Mesendoderm (in vitro differentiated cells): Measurements from ENCODE around the gene DNM3.

ENCODE experiments used
- DNase-seq: peaks from one replicate; pipeline ENCODE4 v3.0.0; 2013
- H2AK5ac ChIP-seq: 2 replicates; pipeline ENCODE4 v1.6.1; 2013; ENCODE audit warnings: low read length, inconsistent platforms
- H2BK120ac ChIP-seq: 2 replicates; pipeline ENCODE4 v1.6.1; 2013; ENCODE audit warnings: low read depth, mild to moderate bottlenecking, low read length, moderate library complexity, mixed read lengths
- H2BK15ac ChIP-seq: replicated peaks from 2 replicates; pipeline ENCODE4 v1.6.1; 2013; ENCODE audit warnings: low read depth, mild to moderate bottlenecking, moderate library complexity
- H2BK5ac ChIP-seq: 2 replicates; pipeline ENCODE4 v1.6.1; 2013; ENCODE audit warnings: low read length, inconsistent platforms
- H3K18ac ChIP-seq: 2 replicates; pipeline ENCODE4 v1.6.1; 2013; ENCODE audit warnings: mild to moderate bottlenecking, low read length, mixed read lengths
- H3K23ac ChIP-seq: one replicate; pipeline ENCODE4 v1.6.1; 2013; ENCODE audit warnings: low read length
- H3K27ac ChIP-seq: 2 replicates; pipeline ENCODE4 v1.5.1; 2013; ENCODE audit warnings: low read depth, mild to moderate bottlenecking, inconsistent platforms, low read length, moderate library complexity
- H3K27me3 ChIP-seq: 2 replicates; pipeline ENCODE4 v1.6.1; 2013; ENCODE audit warnings: low read length, control low read depth, mild to moderate bottlenecking, inconsistent platforms; ENCODE audit not compliant: insufficient read depth, poor library complexity
- H3K36me3 ChIP-seq: 2 replicates; pipeline ENCODE4 v1.6.1; 2013; ENCODE audit warnings: low read length, inconsistent platforms; ENCODE audit not compliant: control insufficient read depth, insufficient read depth
- H3K4ac ChIP-seq: one replicate; pipeline ENCODE4 v1.6.1; 2013; ENCODE audit warnings: low read depth, mild to moderate bottlenecking, low read length, moderate library complexity
- H3K4me1 ChIP-seq: 2 replicates; pipeline ENCODE4 v1.6.1; 2013; ENCODE audit warnings: low read depth, low read length, inconsistent platforms; ENCODE audit not compliant: control insufficient read depth
- H3K4me2 ChIP-seq: 2 replicates; pipeline ENCODE4 v1.6.1; 2013; ENCODE audit warnings: low read length
- H3K4me3 ChIP-seq: 2 replicates; pipeline ENCODE4 v1.5.1; 2013; ENCODE audit warnings: mild to moderate bottlenecking, low read length
- H3K56ac ChIP-seq: one replicate; pipeline ENCODE4 v1.6.1; 2013; ENCODE audit warnings: low read length
- H3K79me1 ChIP-seq: 2 replicates; pipeline ENCODE4 v1.6.1; 2013; ENCODE audit warnings: low read length, inconsistent platforms
- H3K79me2 ChIP-seq: 2 replicates; pipeline ENCODE4 v1.6.1; 2013; ENCODE audit warnings: mild to moderate bottlenecking, low read length; ENCODE audit not compliant: control insufficient read depth, insufficient read depth
- H3K9ac ChIP-seq: 2 replicates; pipeline ENCODE4 v1.6.1; 2013; ENCODE audit warnings: low read length, inconsistent platforms
- H4K5ac ChIP-seq: one replicate; pipeline ENCODE4 v1.6.1; 2013; ENCODE audit warnings: low read length
- H4K8ac ChIP-seq: one replicate; pipeline ENCODE4 v1.6.1; 2013; ENCODE audit warnings: low read depth, mild to moderate bottlenecking, control low read depth, low read length, moderate library complexity
- WGBS: extraction: QIAGEN DNeasy Blood & Tissue Kit; methylation state at CpG from one replicate; pipeline ENCODE4 v1.1.7; 2013; ENCODE audit warnings: low lambda C conversion rate, missing lambda C conversion rate; ENCODE audit not compliant: insufficient coverage; ENCODE audit errors: extremely low coverage; 5-methylcytosine and 5-hydroxymethylcytosine counted together

Gene DNM3

GRCh38 chr1:172155766-172156165, 314.5 kb downstream of the DNM3 start:
- no peaks in the 10 kb centered on the region for H3K79me1 ChIP-seq
- no peak overlapping the region for H2BK120ac ChIP-seq
- H3K79me2 ChIP-seq, result no peaks in the 10 kb centered on the region
- no peak overlapping the region for H3K56ac ChIP-seq
- H2BK5ac ChIP-seq, result no peak overlapping the region
- H3K4ac ChIP-seq, result no peak overlapping the region
- H3K36me3 ChIP-seq, result no peaks in the 10 kb centered on the region
- no peak overlapping the region for H4K8ac ChIP-seq
- H2BK15ac ChIP-seq, result no peak overlapping the region
- H3K4me3 ChIP-seq, result no peak overlapping the region
- H3K27me3 ChIP-seq, result no peaks in the 10 kb centered on the region
- H3K27ac ChIP-seq, result no peak overlapping the region
- no peak overlapping the region for H3K18ac ChIP-seq
- no peak overlapping the region for H3K9ac ChIP-seq
- no peak overlapping the region for H4K5ac ChIP-seq
- WGBS, result no CpG with 5 or more reads among the region's 2 CpGs
- no peak overlapping the region for H2AK5ac ChIP-seq
- H3K23ac ChIP-seq, result no peak overlapping the region
- DNase-seq, result no peak
- no peak overlapping the region for H3K4me2 ChIP-seq
- H3K4me1 ChIP-seq, result no peaks in the 10 kb centered on the region

DNA sequence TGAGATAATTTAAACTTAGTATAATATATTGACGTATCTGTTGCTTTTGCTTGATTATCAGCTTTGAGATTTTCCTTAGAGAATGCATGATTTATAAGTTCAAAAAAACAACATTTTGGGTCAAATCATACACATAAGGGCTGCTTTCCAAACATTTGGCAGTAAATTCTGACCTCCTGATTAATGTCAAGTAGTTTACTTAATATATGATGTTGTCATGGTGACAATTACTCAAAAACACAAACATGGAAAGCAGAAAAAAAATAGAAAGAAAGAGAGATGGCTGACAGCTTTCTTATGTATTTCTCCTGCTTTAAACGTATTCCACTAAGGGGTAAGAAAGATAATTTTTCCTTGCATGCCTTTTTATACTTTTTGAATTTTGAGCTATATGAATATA, 320.9 kb downstream of the DNM3 start:
- Histone ChIP-seq H3K79me2 (no peaks in the 10 kb centered on the region), H3K4me3 (no peak overlapping the region), H3K56ac (no peak overlapping the region), H3K4ac (no peak overlapping the region), H3K27ac (no peak overlapping the region), H3K9ac (no peak overlapping the region), H4K8ac (no peak overlapping the region), H3K4me1 (no peaks in the 10 kb centered on the region), H2BK120ac (no peak overlapping the region), H2BK5ac (no peak overlapping the region), H4K5ac (no peak overlapping the region), H2BK15ac (no peak overlapping the region), H2AK5ac (no peak overlapping the region), H3K36me3 (no peaks in the 10 kb centered on the region), H3K18ac (no peak overlapping the region), H3K4me2 (no peak overlapping the region), H3K27me3 (no peaks in the 10 kb centered on the region), H3K23ac (no peak overlapping the region), H3K79me1 (no peaks in the 10 kb centered on the region)
- DNase-seq, result no peak
- WGBS, result no CpG with 5 or more reads among the region's 2 CpGs

GRCh38 chr1:172163498-172164215, 322.4 kb downstream of the DNM3 start:
- Histone ChIP-seq H2BK5ac (no peak overlapping the region), H3K4me2 (no peak overlapping the region), H3K79me1 (no peaks in the 10 kb centered on the region), H3K4me1 (no peaks in the 10 kb centered on the region), H3K4me3 (no peak overlapping the region), H4K8ac (no peak overlapping the region), H2BK120ac (no peak overlapping the region), H3K27ac (no peak overlapping the region), H2BK15ac (no peak overlapping the region), H3K27me3 (no peaks in the 10 kb centered on the region), H3K4ac (no peak overlapping the region), H3K36me3 (no peaks in the 10 kb centered on the region), H2AK5ac (no peak overlapping the region), H4K5ac (no peak overlapping the region), H3K56ac (no peak overlapping the region), H3K79me2 (no peaks in the 10 kb centered on the region), H3K9ac (no peak overlapping the region), H3K23ac (no peak overlapping the region), H3K18ac (no peak overlapping the region)
- DNase-seq, result no peak
- no CpG with 5 or more reads among the region's 4 CpGs for WGBS

- Histone ChIP-seq H3K23ac (no peak overlapping the region), H4K8ac (no peak overlapping the region), H3K18ac (no peak overlapping the region), H3K4me1 (no peaks in the 10 kb centered on the region), H3K4me2 (no peak overlapping the region), H2BK5ac (no peak overlapping the region), H3K79me2 (no peaks in the 10 kb centered on the region), H2BK15ac (no peak overlapping the region), H3K27ac (no peak overlapping the region), H3K9ac (no peak overlapping the region), H3K4me3 (no peak overlapping the region), H3K79me1 (no peaks in the 10 kb centered on the region), H2BK120ac (no peak overlapping the region), H3K36me3 (no peaks in the 10 kb centered on the region), H4K5ac (no peak overlapping the region), H2AK5ac (no peak overlapping the region), H3K27me3 (no peaks in the 10 kb centered on the region), H3K56ac (no peak overlapping the region), H3K4ac (no peak overlapping the region)
- no peak for DNase-seq
- no CpG with 5 or more reads among the region's 2 CpGs for WGBS
Observed at GRCh38 chr1:172165403-172165802, 324.1 kb downstream of the DNM3 start.

GRCh38 chr1:172167796-172168596, 326.7 kb downstream of the DNM3 start:
- Histone ChIP-seq H3K27ac (no peak overlapping the region), H2BK15ac (no peak overlapping the region), H3K18ac (no peak overlapping the region), H3K9ac (no peak overlapping the region), H3K4me1 (no peaks in the 10 kb centered on the region), H3K36me3 (no peaks in the 10 kb centered on the region), H3K23ac (no peak overlapping the region), H3K4me2 (no peak overlapping the region), H4K8ac (no peak overlapping the region), H2BK120ac (no peak overlapping the region), H3K4ac (no peak overlapping the region), H3K79me1 (no peaks in the 10 kb centered on the region), H4K5ac (no peak overlapping the region), H3K4me3 (no peak overlapping the region), H3K56ac (no peak overlapping the region), H2BK5ac (no peak overlapping the region), H2AK5ac (no peak overlapping the region), H3K79me2 (no peaks in the 10 kb centered on the region), H3K27me3 (no peaks in the 10 kb centered on the region)
- no CpG with 5 or more reads among the region's 4 CpGs for WGBS
- DNase-seq, result no peak
